ENCODE data around the gene SHB. TPM values are rescaled to one million over a fixed set of nuclear protein-coding genes. Genes with fewer than 3 reads are reported as not detected.
A peak's percentile ranks its signal among the peaks of the same experiment; 100 is the strongest.

SHB gene
- total RNA-seq, 1 experiment from 2014 or later: 12.2 TPM

- Mint-ChIP-seq H3K27ac (peak overlapping the region; percentile 24), H3K36me3 (peaks cover 6% of the 10 kb centered on the region; the same call in 1 of the 2 replicates), H3K4me3 (no peak overlapping the region), H3K4me1 (peaks cover 77% of the 10 kb centered on the region), H3K27me3 (ENCODE audit: low read depth) (no peaks in the 10 kb centered on the region; the same call in 1 of the 2 replicates), H3K9me3 (no peaks in the 10 kb centered on the region)
- DNase-seq (ENCODE audit: low spot score): no peak
- TF ChIP-seq EMX1 (CRISPR knock-in tag; IDR thresholded peaks at IDR 0.05) (no peak), KAT7 (CRISPR knock-in tag; IDR thresholded peaks at IDR 0.05; ENCODE audit: borderline replicate concordance) (no peak), USF2 (CRISPR knock-in tag; IDR thresholded peaks at IDR 0.05) (no peak), ZNF232 (CRISPR knock-in tag; IDR thresholded peaks at IDR 0.05) (no peak), STAT6 (CRISPR knock-in tag; conservative IDR thresholded peaks at IDR 0.05; ENCODE audit: low read depth) (no peak)
- POLR2A ChIA-PET: interaction anchor here (0.6 kb wide), 1 partner anchor 48 kb away, joined by 10 read pairs; no protein-coding TSS in a partner anchor
- no peak for ATAC-seq
- CTCF ChIA-PET: interaction anchor here (1.2 to 4.4 kb wide), 4 partner anchors 11 to 73 kb away, joined by 3 to 61 read pairs (median 18); no protein-coding TSS in a partner anchor
Observed at GRCh38 chr9:38015266-38015665, 53.8 kb downstream of the SHB start.

GRCh38 chr9:38012767-38013450 is 56.1 kb downstream of the SHB start:
- no peak overlapping the region for H3K27ac Mint-ChIP-seq
- no peak overlapping the region for H3K4me3 Mint-ChIP-seq
- peaks cover 6% of the 10 kb centered on the region; the same call in 1 of the 2 replicates for H3K36me3 Mint-ChIP-seq
- ChIA-PET POLR2A (no interaction called here), CTCF (interaction anchor here (1.1 to 1.9 kb wide), 2 partner anchors 10 to 11 kb away, joined by 3 to 4 read pairs; no protein-coding TSS in a partner anchor)
- H3K4me1 Mint-ChIP-seq: peaks cover 69% of the 10 kb centered on the region
- ATAC-seq (no peak), DNase-seq (ENCODE audit: low spot score) (no peak)
- H3K9me3 Mint-ChIP-seq: no peaks in the 10 kb centered on the region
- no peaks in the 10 kb centered on the region; the same call in 1 of the 2 replicates for H3K27me3 Mint-ChIP-seq (ENCODE audit: low read depth)
- TF ChIP-seq HMGA2 (CRISPR knock-in tag; IDR thresholded peaks at IDR 0.05) (no peak), TEAD1 (CRISPR knock-in tag; IDR thresholded peaks at IDR 0.05) (no peak), PREB (CRISPR knock-in tag; IDR thresholded peaks at IDR 0.05; ENCODE audit: borderline replicate concordance) (no peak), ZNF138 (CRISPR knock-in tag; conservative IDR thresholded peaks at IDR 0.05) (no peak), TCF7 (CRISPR knock-in tag; IDR thresholded peaks at IDR 0.05; ENCODE audit: low read depth) (no peak), ESRRA (CRISPR knock-in tag; IDR thresholded peaks at IDR 0.05; ENCODE audit: borderline replicate concordance) (no peak), NR3C1 (CRISPR knock-in tag; conservative IDR thresholded peaks at IDR 0.05; ENCODE audit: low read depth) (no peak), JUN (CRISPR knock-in tag; IDR thresholded peaks at IDR 0.05) (no peak)

GRCh38 chr9:38011991-38012390 is 57.0 kb downstream of the SHB start:
- CTCF ChIA-PET: interaction anchor here (1.0 to 1.9 kb wide), 3 partner anchors 12 to 99 kb away, joined by 3 to 6 read pairs (median 4); no protein-coding TSS in a partner anchor
- POLR2A ChIA-PET: no interaction called here
- DNase-seq (ENCODE audit: low spot score) (no peak), ATAC-seq (no peak)
- Mint-ChIP-seq H3K4me3 (no peak overlapping the region), H3K4me1 (peaks cover 69% of the 10 kb centered on the region), H3K36me3 (peaks cover 6% of the 10 kb centered on the region; the same call in 1 of the 2 replicates), H3K27ac (no peak overlapping the region), H3K9me3 (no peaks in the 10 kb centered on the region), H3K27me3 (ENCODE audit: low read depth) (no peaks in the 10 kb centered on the region; the same call in 1 of the 2 replicates)
- TF ChIP-seq CTCF (IDR thresholded peaks at IDR 0.05): no peak
- TF ChIP-seq ZNF281 (CRISPR knock-in tag; IDR thresholded peaks at IDR 0.05): no peak
- no peak for TF ChIP-seq NR3C1 (CRISPR knock-in tag; conservative IDR thresholded peaks at IDR 0.05; ENCODE audit: low read depth)
- no peak for TF ChIP-seq ATF1 (CRISPR knock-in tag; IDR thresholded peaks at IDR 0.05)
- TF ChIP-seq ZNF121 (CRISPR knock-in tag; IDR thresholded peaks at IDR 0.05): no peak
- no peak for TF ChIP-seq KAT7 (CRISPR knock-in tag; IDR thresholded peaks at IDR 0.05; ENCODE audit: borderline replicate concordance)
- TF ChIP-seq NR2C2 (CRISPR knock-in tag; IDR thresholded peaks at IDR 0.05): no peak
- TF ChIP-seq ZBTB43 (CRISPR knock-in tag; IDR thresholded peaks at IDR 0.05): no peak

All from WTC11 (cell line).